ENCODE measurements around the gene ADAMTS5.

Gene ADAMTS5

GRCh38 chr21:26946744-26947446 is 20.0 kb downstream of the ADAMTS5 start:
- no peak for DNase-seq

- no peak for DNase-seq
These were observed 20.8 kb downstream of the ADAMTS5 start for GRCh38 chr21:26945916-26946675.

- DNase-seq: no peak
These were observed 23.0 kb downstream of the ADAMTS5 start for GRCh38 chr21:26943921-26944320.

GRCh38 chr21:26941421-26941820 is 25.5 kb downstream of the ADAMTS5 start:
- no peak for DNase-seq

- DNase-seq: no peak
These were observed 27.2 kb downstream of the ADAMTS5 start for GRCh38 chr21:26939601-26940111.

- DNase-seq: no peak
These were observed 30.2 kb downstream of the ADAMTS5 start for GRCh38 chr21:26936641-26937040.

GRCh38 chr21:26935977-26936376 is 30.9 kb downstream of the ADAMTS5 start:
- no peak for DNase-seq

- peak; percentile 26 for DNase-seq
These were observed 32.5 kb downstream of the ADAMTS5 start for GRCh38 chr21:26934383-26934782.

GRCh38 chr21:26933448-26933847 is 33.4 kb downstream of the ADAMTS5 start:
- no peak for DNase-seq

GRCh38 chr21:26925636-26926035 is 41.3 kb downstream of the ADAMTS5 start:
- no peak for DNase-seq

- no peak for DNase-seq
These were observed 41.8 kb downstream of the ADAMTS5 start for GRCh38 chr21:26925122-26925521.

GRCh38 chr21:26923986-26924385 is 42.9 kb downstream of the ADAMTS5 start:
- DNase-seq: no peak

- no peak for DNase-seq
These were observed 46.8 kb downstream of the ADAMTS5 start for GRCh38 chr21:26920055-26920454.

GRCh38 chr21:26918323-26919079 is 48.4 kb downstream of the ADAMTS5 start:
- DNase-seq: no peak

GRCh38 chr21:26916799-26917198 is 50.1 kb downstream of the ADAMTS5 start:
- DNase-seq: no peak

GRCh38 chr21:26914557-26914956 is 52.3 kb downstream of the ADAMTS5 start:
- DNase-seq: no peak

GRCh38 chr21:26912466-26912865 is 54.4 kb downstream of the ADAMTS5 start:
- DNase-seq: no peak

- no peak for DNase-seq
These were observed 56.9 kb downstream of the ADAMTS5 start for GRCh38 chr21:26909972-26910371.

GRCh38 chr21:26900980-26901379 is 65.9 kb downstream of the ADAMTS5 start:
- no peak for DNase-seq

GRCh38 chr21:26892151-26892550 is 74.7 kb downstream of the ADAMTS5 start:
- DNase-seq: no peak

GRCh38 chr21:26888931-26889330 is 78.0 kb downstream of the ADAMTS5 start:
- DNase-seq: no peak

- DNase-seq: no peak
These were observed 78.6 kb downstream of the ADAMTS5 start for GRCh38 chr21:26888256-26888655.

- no peak for DNase-seq
These were observed 79.6 kb downstream of the ADAMTS5 start for GRCh38 chr21:26887251-26887650.

GRCh38 chr21:26884436-26884835 is 82.5 kb downstream of the ADAMTS5 start:
- no peak for DNase-seq

Measured in RPMI8226 (cell line).